ENCODE data around the gene ADRB1.

The ADRB1 gene

GRCh38 chr10:114042895-114043531, 653 bp upstream of the ADRB1 start:
- TF ChIP-seq Cebpa-rat (IDR thresholded peaks at IDR 0.05), result no peak
- peaks cover 0 to 24% (median 8%) of the 10 kb centered on the region in 11 experiments; a peak in 11 of 22 replicates for H3K9me3 ChIP-seq (replicated peaks in 1 of 11)
- peaks cover 0 to 34% (median 17%) of the 10 kb centered on the region in 11 experiments; a peak in 14 of 22 replicates for H3K27me3 ChIP-seq
- peak overlapping the region; percentile 67 to 80 (median 70) for H3K4me3 ChIP-seq
- peak overlapping the region; percentile 75 to 89 (median 83) for H3K9ac ChIP-seq
- peaks cover 25 to 66% (median 47%) of the 10 kb centered on the region in 10 experiments for H3K4me1 ChIP-seq
- H3K36me3 ChIP-seq, result peaks cover 0 to 36% (median 0%) of the 10 kb centered on the region in 11 experiments; a peak in 5 of 22 replicates
- H3K27ac ChIP-seq, result peak overlapping the region; percentile 34 to 93 (median 80); a peak in 21 of 22 replicates
- H4K20me1 ChIP-seq, result peaks cover 0 to 18% (median 7%) of the 10 kb centered on the region in 11 experiments; a peak in 10 of 22 replicates
- H3K4me2 ChIP-seq, result peak overlapping the region; percentile 77 to 97 (median 87)

- Histone ChIP-seq H3K4me1 (peaks cover 25 to 79% (median 56%) of the 10 kb centered on the region in 10 experiments), H3K36me3 (peaks cover 0 to 49% (median 0%) of the 10 kb centered on the region in 11 experiments; a peak in 6 of 22 replicates), H3K4me2 (peak overlapping the region; percentile 84 to 99 (median 94)), H4K20me1 (peaks cover 0 to 18% (median 7%) of the 10 kb centered on the region in 11 experiments; a peak in 10 of 22 replicates), H3K27me3 (peaks cover 0 to 34% (median 17%) of the 10 kb centered on the region in 11 experiments; a peak in 14 of 22 replicates), H3K9ac (peak overlapping the region; percentile 75 to 89 (median 83)), H3K27ac (peak overlapping the region; percentile 51 to 93 (median 78); a peak in 19 of 22 replicates), H3K4me3 (peak overlapping the region; percentile 67 to 80 (median 70)), H3K9me3 (replicated peaks in 1 of 11) (peaks cover 0 to 26% (median 8%) of the 10 kb centered on the region in 11 experiments; a peak in 11 of 22 replicates)
- TF ChIP-seq Cebpa-rat (IDR thresholded peaks at IDR 0.05), result no peak
Measured at GRCh38 chr10:114044247-114045135, 825 bp downstream of the ADRB1 start.

GRCh38 chr10:114045136-114046086, 1.7 kb downstream of the ADRB1 start:
- H4K20me1 ChIP-seq, result peaks cover 0 to 18% (median 7%) of the 10 kb centered on the region in 11 experiments; a peak in 10 of 22 replicates
- H3K4me2 ChIP-seq, result peak overlapping the region; percentile 68 to 99 (median 86)
- H3K27me3 ChIP-seq, result peaks cover 0 to 34% (median 17%) of the 10 kb centered on the region in 11 experiments; a peak in 14 of 22 replicates
- H3K4me3 ChIP-seq, result peak overlapping the region; percentile 24 to 80 (median 56); a peak in 18 of 20 replicates
- H3K4me1 ChIP-seq, result peaks cover 25 to 77% (median 55%) of the 10 kb centered on the region in 10 experiments
- no peak for TF ChIP-seq Cebpa-rat (IDR thresholded peaks at IDR 0.05)
- peaks cover 0 to 36% (median 8%) of the 10 kb centered on the region in 11 experiments; a peak in 11 of 22 replicates for H3K9me3 ChIP-seq (replicated peaks in 1 of 11)
- H3K27ac ChIP-seq, result peak overlapping the region in 4 of 11 experiments; percentile 26 to 57 (median 45); a peak in 7 of 22 replicates
- peaks cover 0 to 57% (median 0%) of the 10 kb centered on the region in 11 experiments; a peak in 6 of 22 replicates for H3K36me3 ChIP-seq
- H3K9ac ChIP-seq, result peak overlapping the region in 6 of 11 experiments; percentile 40 to 73 (median 66); a peak in 11 of 22 replicates

- no peak for TF ChIP-seq Cebpa-rat (IDR thresholded peaks at IDR 0.05)
- H3K4me3 ChIP-seq, result peak overlapping the region in 9 of 10 experiments; percentile 45 to 80 (median 60); a peak in 17 of 20 replicates
- peaks cover 0 to 38% (median 8%) of the 10 kb centered on the region in 11 experiments; a peak in 11 of 22 replicates for H3K9me3 ChIP-seq (replicated peaks in 1 of 11)
- H3K27me3 ChIP-seq, result peaks cover 0 to 34% (median 17%) of the 10 kb centered on the region in 11 experiments; a peak in 14 of 22 replicates
- peaks cover 25 to 72% (median 53%) of the 10 kb centered on the region in 10 experiments for H3K4me1 ChIP-seq
- peaks cover 0 to 57% (median 0%) of the 10 kb centered on the region in 11 experiments; a peak in 6 of 22 replicates for H3K36me3 ChIP-seq
- peak overlapping the region in 3 of 11 experiments; percentile 26 to 57 (median 45); a peak in 6 of 22 replicates for H3K27ac ChIP-seq
- peak overlapping the region; percentile 68 to 99 (median 86) for H3K4me2 ChIP-seq
- H4K20me1 ChIP-seq, result peaks cover 0 to 18% (median 7%) of the 10 kb centered on the region in 11 experiments; a peak in 10 of 22 replicates
- H3K9ac ChIP-seq, result peak overlapping the region in 6 of 11 experiments; percentile 40 to 73 (median 66); a peak in 11 of 22 replicates
Measured at GRCh38 chr10:114046087-114046458, 2.4 kb downstream of the ADRB1 start.

GRCh38 chr10:114048472-114048871, 4.8 kb downstream of the ADRB1 start:
- Histone ChIP-seq H3K9ac (peak overlapping the region in 4 of 11 experiments; percentile 14 to 71 (median 52); a peak in 3 of 22 replicates), H3K9me3 (replicated peaks in 1 of 11) (peaks cover 0 to 38% (median 8%) of the 10 kb centered on the region in 11 experiments; a peak in 11 of 22 replicates), H3K36me3 (peaks cover 0 to 57% (median 0%) of the 10 kb centered on the region in 11 experiments; a peak in 6 of 22 replicates), H3K27me3 (peaks cover 0 to 34% (median 17%) of the 10 kb centered on the region in 11 experiments; a peak in 14 of 22 replicates), H3K4me2 (peak overlapping the region in 6 of 11 experiments; percentile 85 to 99 (median 94); a peak in 12 of 22 replicates), H3K4me3 (peak overlapping the region in 4 of 10 experiments; percentile 1 to 80 (median 71); a peak in 6 of 20 replicates), H4K20me1 (peaks cover 0 to 18% (median 7%) of the 10 kb centered on the region in 11 experiments; a peak in 10 of 22 replicates), H3K4me1 (peaks cover 12 to 57% (median 38%) of the 10 kb centered on the region in 10 experiments), H3K27ac (no peak overlapping the region)
- TF ChIP-seq Cebpa-rat (IDR thresholded peaks at IDR 0.05), result no peak

- Histone ChIP-seq H3K9me3 (replicated peaks in 1 of 11) (0 out of 22 replicates have a peak, but pooled peaks cover 0 to 14% (median 0%) of the 10 kb centered on the region in 11 experiments), H3K9ac (no peak overlapping the region), H3K36me3 (peaks cover 0 to 33% (median 0%) of the 10 kb centered on the region in 11 experiments; a peak in 5 of 22 replicates), H3K4me3 (no peak overlapping the region), H4K20me1 (peaks cover 0 to 6% (median 0%) of the 10 kb centered on the region in 11 experiments; a peak in 3 of 22 replicates), H3K27me3 (peaks cover 0 to 8% (median 0%) of the 10 kb centered on the region in 11 experiments; a peak in 3 of 22 replicates), H3K4me2 (no peak overlapping the region), H3K4me1 (peaks cover 0 to 35% (median 19%) of the 10 kb centered on the region in 10 experiments; a peak in 11 of 20 replicates), H3K27ac (no peak overlapping the region)
- no peak for TF ChIP-seq Cebpa-rat (IDR thresholded peaks at IDR 0.05)
Measured at GRCh38 chr10:114051714-114052113, 8.0 kb downstream of the ADRB1 start.

- no peak overlapping the region for H3K4me2 ChIP-seq
- 0 out of 22 replicates have a peak, but pooled peaks cover 0 to 14% (median 0%) of the 10 kb centered on the region in 11 experiments for H3K9me3 ChIP-seq (replicated peaks in 1 of 11)
- peaks cover 0 to 28% (median 0%) of the 10 kb centered on the region in 11 experiments; a peak in 3 of 22 replicates for H3K36me3 ChIP-seq
- TF ChIP-seq Cebpa-rat (IDR thresholded peaks at IDR 0.05), result no peak
- H3K4me1 ChIP-seq, result peaks cover 0 to 35% (median 18%) of the 10 kb centered on the region in 10 experiments; a peak in 12 of 20 replicates
- H3K4me3 ChIP-seq, result no peak overlapping the region
- H4K20me1 ChIP-seq, result 0 out of 22 replicates have a peak, but pooled peaks cover 0 to under 1% (median 0%) of the 10 kb centered on the region in 11 experiments
- peaks cover 0 to 3% (median 0%) of the 10 kb centered on the region in 11 experiments; a peak in 2 of 22 replicates for H3K27me3 ChIP-seq
- H3K9ac ChIP-seq, result no peak overlapping the region
- H3K27ac ChIP-seq, result no peak overlapping the region
Measured at GRCh38 chr10:114052255-114052654, 8.6 kb downstream of the ADRB1 start.

Data from BLaER1 treated with 17β-estradiol and CSF1 and Interleukin-3, amounts not matched to agents 10 nM and 100 nM (cell line).